ENCODE results near the gene ATG4B. TPM values are rescaled to one million over a fixed set of nuclear protein-coding genes. Genes with fewer than 3 reads are reported as not detected.

The ATG4B gene
- total RNA-seq, 1 donor from 2014 or later: 112 TPM

GRCh38 chr2:241611062-241611461 is 26.4 kb upstream of the ATG4B start:
- Mint-ChIP-seq H3K36me3 (ENCODE audit: low read depth) (no peaks in the 10 kb centered on the region), H3K4me3 (no peak overlapping the region), H3K27ac (ENCODE audit: unreplicated experiment) (no peak overlapping the region), H3K4me1 (peaks cover 31% of the 10 kb centered on the region), H3K9me3 (no peaks in the 10 kb centered on the region), H3K27me3 (ENCODE audit: low read depth) (no peaks in the 10 kb centered on the region)
- DNase-seq (ENCODE audit: low read depth, low spot score): no peak
- no peak for TF ChIP-seq CTCF (conservative IDR thresholded peaks at IDR 0.05)

GRCh38 chr2:241612156-241613016 is 25.1 kb upstream of the ATG4B start:
- H3K4me3 Mint-ChIP-seq: no peak overlapping the region
- no peaks in the 10 kb centered on the region for H3K27me3 Mint-ChIP-seq (ENCODE audit: low read depth)
- no peak overlapping the region for H3K27ac Mint-ChIP-seq (ENCODE audit: unreplicated experiment)
- H3K36me3 Mint-ChIP-seq (ENCODE audit: low read depth): no peaks in the 10 kb centered on the region
- TF ChIP-seq CTCF (conservative IDR thresholded peaks at IDR 0.05): no peak
- peaks cover 34% of the 10 kb centered on the region for H3K4me1 Mint-ChIP-seq
- no peak for DNase-seq (ENCODE audit: low read depth, low spot score)
- no peaks in the 10 kb centered on the region for H3K9me3 Mint-ChIP-seq

GRCh38 chr2:241613017-241613780 is 24.3 kb upstream of the ATG4B start:
- Mint-ChIP-seq H3K27me3 (ENCODE audit: low read depth) (no peaks in the 10 kb centered on the region), H3K9me3 (no peaks in the 10 kb centered on the region), H3K4me3 (no peak overlapping the region), H3K4me1 (peaks cover 36% of the 10 kb centered on the region), H3K36me3 (ENCODE audit: low read depth) (no peaks in the 10 kb centered on the region), H3K27ac (ENCODE audit: unreplicated experiment) (no peak overlapping the region)
- DNase-seq (ENCODE audit: low read depth, low spot score): no peak
- no peak for TF ChIP-seq CTCF (conservative IDR thresholded peaks at IDR 0.05)

GRCh38 chr2:241615041-241615440 is 22.5 kb upstream of the ATG4B start:
- Mint-ChIP-seq H3K27ac (ENCODE audit: unreplicated experiment) (no peak overlapping the region), H3K9me3 (no peaks in the 10 kb centered on the region), H3K36me3 (ENCODE audit: low read depth) (peaks cover 3% of the 10 kb centered on the region), H3K27me3 (ENCODE audit: low read depth) (no peaks in the 10 kb centered on the region), H3K4me1 (peaks cover 31% of the 10 kb centered on the region), H3K4me3 (no peak overlapping the region)
- TF ChIP-seq CTCF (conservative IDR thresholded peaks at IDR 0.05): no peak
- DNase-seq (ENCODE audit: low read depth, low spot score): no peak

- Mint-ChIP-seq H3K9me3 (no peaks in the 10 kb centered on the region), H3K36me3 (ENCODE audit: low read depth) (peaks cover 4% of the 10 kb centered on the region), H3K4me3 (no peak overlapping the region), H3K27me3 (ENCODE audit: low read depth) (no peaks in the 10 kb centered on the region), H3K27ac (ENCODE audit: unreplicated experiment) (peak overlapping the region; percentile 93), H3K4me1 (peaks cover 29% of the 10 kb centered on the region)
- no peak for DNase-seq (ENCODE audit: low read depth, low spot score)
- TF ChIP-seq CTCF (conservative IDR thresholded peaks at IDR 0.05): no peak
These were observed 21.9 kb upstream of the ATG4B start for GRCh38 chr2:241615522-241616052.

All from neural crest cell (in vitro differentiated cells).